HL-60 (cell line): ENCODE measurements around the gene UBE2V1.

ENCODE experiments used
- GABPA ChIP-seq: IDR thresholded peaks from 2 replicates; pipeline ENCODE4 v1.6.1; 2012; ENCODE audit warnings: low read depth
- POLR2AphosphoS5 ChIP-seq: IDR thresholded peaks from 2 replicates; pipeline ENCODE4 v1.6.1; 2012; ENCODE audit warnings: low read depth
- TF ChIP-seq, protein P1 (sequence below): IDR thresholded peaks from one replicate; pipeline ENCODE4 v1.5.1; 2011; ENCODE audit warnings: low read length, control low read depth, inconsistent platforms; ENCODE audit not compliant: insufficient read depth

DNA sequence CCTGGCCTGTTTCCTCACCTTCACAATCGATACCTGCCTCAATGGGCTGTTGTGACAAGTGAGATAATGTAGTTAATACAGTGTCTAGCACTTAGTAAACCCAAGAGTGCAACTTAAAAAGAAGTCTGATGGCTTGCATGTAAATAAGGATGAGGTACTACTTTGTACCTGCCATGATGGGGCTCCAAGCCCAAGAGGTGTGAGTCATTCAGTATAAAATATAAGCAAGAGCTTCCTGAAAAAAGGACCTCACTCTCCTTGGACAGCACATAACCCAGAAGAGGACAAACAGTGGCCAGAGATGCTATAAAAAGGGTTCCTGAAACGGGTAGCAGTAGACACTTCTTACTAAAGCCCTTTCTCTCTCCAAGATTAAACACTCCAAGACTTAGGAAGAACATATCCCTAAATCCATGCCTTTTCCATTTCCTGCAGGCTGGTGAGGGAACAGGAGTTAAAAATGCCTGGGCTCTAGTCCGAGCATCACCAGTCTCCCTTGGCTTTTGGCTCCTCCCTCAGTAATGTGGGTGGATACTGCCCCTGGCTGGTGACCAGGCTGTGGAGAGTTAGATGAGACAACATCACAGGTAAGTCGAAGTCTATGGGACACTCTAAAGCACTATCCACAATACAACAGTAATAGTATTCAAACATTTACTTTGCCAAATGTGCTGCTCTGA lies 4.3 kb downstream of the UBE2V1 start:
- no peak for TF ChIP-seq POLR2AphosphoS5
- TF ChIP-seq, protein P1, sequence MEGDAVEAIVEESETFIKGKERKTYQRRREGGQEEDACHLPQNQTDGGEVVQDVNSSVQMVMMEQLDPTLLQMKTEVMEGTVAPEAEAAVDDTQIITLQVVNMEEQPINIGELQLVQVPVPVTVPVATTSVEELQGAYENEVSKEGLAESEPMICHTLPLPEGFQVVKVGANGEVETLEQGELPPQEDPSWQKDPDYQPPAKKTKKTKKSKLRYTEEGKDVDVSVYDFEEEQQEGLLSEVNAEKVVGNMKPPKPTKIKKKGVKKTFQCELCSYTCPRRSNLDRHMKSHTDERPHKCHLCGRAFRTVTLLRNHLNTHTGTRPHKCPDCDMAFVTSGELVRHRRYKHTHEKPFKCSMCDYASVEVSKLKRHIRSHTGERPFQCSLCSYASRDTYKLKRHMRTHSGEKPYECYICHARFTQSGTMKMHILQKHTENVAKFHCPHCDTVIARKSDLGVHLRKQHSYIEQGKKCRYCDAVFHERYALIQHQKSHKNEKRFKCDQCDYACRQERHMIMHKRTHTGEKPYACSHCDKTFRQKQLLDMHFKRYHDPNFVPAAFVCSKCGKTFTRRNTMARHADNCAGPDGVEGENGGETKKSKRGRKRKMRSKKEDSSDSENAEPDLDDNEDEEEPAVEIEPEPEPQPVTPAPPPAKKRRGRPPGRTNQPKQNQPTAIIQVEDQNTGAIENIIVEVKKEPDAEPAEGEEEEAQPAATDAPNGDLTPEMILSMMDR, result no peak
- TF ChIP-seq GABPA, result no peak
